SK-N-SH treated with all-trans-retinoic acid at 6 μM for 48 hours (cell line): ENCODE measurements around the gene OTOF.

ENCODE experiments used
- ATAC-seq: fragments of 200-7000 bp; cut with Tn5 transposase; 3 replicates; pipeline ENCODE4 v1.9.1; 2020; ENCODE audit warnings: mild to moderate bottlenecking, moderate library complexity
- ARNTL ChIP-seq: fragments of 450-650 bp; formaldehyde crosslinking; IDR thresholded peaks from 2 replicates; pipeline ENCODE4 v1.5.0; 2020; ENCODE audit warnings: low read depth, mild to moderate bottlenecking, moderate library complexity, borderline replicate concordance
- BACH2 ChIP-seq: fragments of 250-450 bp; sonication (Bioruptor Pico); IDR thresholded peaks from 2 replicates; pipeline ENCODE4 v1.9.0; 2021; ENCODE audit warnings: mild to moderate bottlenecking, borderline replicate concordance
- CSDC2 ChIP-seq: fragments of 250-450 bp; sonication (Bioruptor Pico); IDR thresholded peaks from 2 replicates; pipeline ENCODE4 v1.5.0; 2020; ENCODE audit warnings: mild to moderate bottlenecking, moderate library complexity
- ESRRG ChIP-seq: fragments of 250-450 bp; sonication (Bioruptor Pico); IDR thresholded peaks from 2 replicates; pipeline ENCODE4 v1.6.1; 2021; ENCODE audit warnings: mild to moderate bottlenecking
- ISL1 ChIP-seq: fragments of 250-450 bp; sonication (Bioruptor Pico); IDR thresholded peaks from 2 replicates; pipeline ENCODE4 v2.1.2; 2022; ENCODE audit warnings: mild to moderate bottlenecking, moderate library complexity
- OSR1 ChIP-seq: fragments of 250-450 bp; sonication (Bioruptor Pico); IDR thresholded peaks from 2 replicates; pipeline ENCODE4 v1.8.0; 2022; ENCODE audit warnings: moderate library complexity, mild to moderate bottlenecking, inconsistent platforms
- PATZ1 ChIP-seq: fragments of 250-450 bp; sonication (Bioruptor Pico); IDR thresholded peaks from 2 replicates; pipeline ENCODE4 v1.8.0; 2020; ENCODE audit warnings: mild to moderate bottlenecking, moderate library complexity, borderline replicate concordance
- PPARA ChIP-seq: fragments of 250-450 bp; sonication (Bioruptor Pico); IDR thresholded peaks from 2 replicates; pipeline ENCODE4 v1.5.0; 2020; ENCODE audit warnings: mild to moderate bottlenecking, borderline replicate concordance
- RARB ChIP-seq: fragments of 250-450 bp; sonication (Bioruptor Pico); IDR thresholded peaks from 2 replicates; pipeline ENCODE4 v1.8.0; 2021; ENCODE audit warnings: mild to moderate bottlenecking, moderate library complexity
- SNAI2 ChIP-seq: fragments of 250-450 bp; sonication (Bioruptor Pico); IDR thresholded peaks from 2 replicates; pipeline ENCODE4 v1.5.0; 2020; ENCODE audit warnings: mild to moderate bottlenecking, moderate library complexity
- ZC3H10 ChIP-seq: fragments of 250-450 bp; sonication (Bioruptor Pico); IDR thresholded peaks from 2 replicates; pipeline ENCODE4 v1.5.1; 2021; ENCODE audit warnings: mild to moderate bottlenecking, moderate library complexity
- ZFP30 ChIP-seq: fragments of 450-650 bp; formaldehyde crosslinking; IDR thresholded peaks from 2 replicates; pipeline ENCODE4 v1.5.0; 2022; ENCODE audit warnings: mild to moderate bottlenecking, moderate library complexity
- ZNF565 ChIP-seq: fragments of 450-650 bp; formaldehyde crosslinking; conservative IDR thresholded peaks from 2 replicates; pipeline ENCODE4 v1.5.0; 2020; ENCODE audit warnings: low read depth, mild to moderate bottlenecking, moderate library complexity
- ZNF70 ChIP-seq: fragments of 450-650 bp; formaldehyde crosslinking; IDR thresholded peaks from 2 replicates; pipeline ENCODE4 v1.5.0; 2020; ENCODE audit warnings: mild to moderate bottlenecking, moderate library complexity
- TF ChIP-seq, protein P1 (sequence below): fragments of 250-450 bp; sonication (Bioruptor Pico); IDR thresholded peaks from 2 replicates; pipeline ENCODE4 v1.5.0; 2020; ENCODE audit warnings: mild to moderate bottlenecking, moderate library complexity
- TF ChIP-seq, protein P2 (sequence below): fragments of 250-450 bp; sonication (Bioruptor Pico); IDR thresholded peaks from 2 replicates; pipeline ENCODE4 v1.5.1; 2020; ENCODE audit warnings: low read depth, mild to moderate bottlenecking, moderate library complexity
- TF ChIP-seq, protein P3 (sequence below): fragments of 250-450 bp; sonication (Bioruptor Pico); IDR thresholded peaks from 2 replicates; pipeline ENCODE4 v1.5.1; 2021; ENCODE audit warnings: mild to moderate bottlenecking, moderate library complexity

OTOF gene

DNA sequence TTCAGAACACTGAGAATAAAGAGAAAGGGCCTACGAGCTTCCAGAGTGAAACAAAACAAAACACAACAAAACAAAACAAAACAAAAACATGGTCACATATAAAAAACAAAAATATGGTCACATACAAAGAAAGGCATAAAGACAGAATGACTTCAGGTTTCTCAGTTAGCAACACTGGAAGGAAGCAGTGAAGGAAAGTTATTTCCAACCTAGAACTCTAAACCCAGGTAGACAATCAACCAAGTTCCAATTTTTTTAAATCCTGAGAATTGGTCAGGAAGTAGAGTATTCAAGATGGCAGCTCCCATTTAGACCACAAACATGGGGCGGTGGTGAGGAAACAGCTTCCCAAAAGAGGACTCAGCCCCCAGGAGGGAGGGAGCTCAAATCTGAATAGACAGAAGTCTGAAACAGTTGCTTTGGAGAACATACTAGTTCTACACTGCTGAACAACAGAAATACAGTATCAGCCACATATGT, 67.1 kb downstream of the OTOF start:
- TF ChIP-seq BACH2 (CRISPR knock-in tag) = no peak
- TF ChIP-seq, protein P1, sequence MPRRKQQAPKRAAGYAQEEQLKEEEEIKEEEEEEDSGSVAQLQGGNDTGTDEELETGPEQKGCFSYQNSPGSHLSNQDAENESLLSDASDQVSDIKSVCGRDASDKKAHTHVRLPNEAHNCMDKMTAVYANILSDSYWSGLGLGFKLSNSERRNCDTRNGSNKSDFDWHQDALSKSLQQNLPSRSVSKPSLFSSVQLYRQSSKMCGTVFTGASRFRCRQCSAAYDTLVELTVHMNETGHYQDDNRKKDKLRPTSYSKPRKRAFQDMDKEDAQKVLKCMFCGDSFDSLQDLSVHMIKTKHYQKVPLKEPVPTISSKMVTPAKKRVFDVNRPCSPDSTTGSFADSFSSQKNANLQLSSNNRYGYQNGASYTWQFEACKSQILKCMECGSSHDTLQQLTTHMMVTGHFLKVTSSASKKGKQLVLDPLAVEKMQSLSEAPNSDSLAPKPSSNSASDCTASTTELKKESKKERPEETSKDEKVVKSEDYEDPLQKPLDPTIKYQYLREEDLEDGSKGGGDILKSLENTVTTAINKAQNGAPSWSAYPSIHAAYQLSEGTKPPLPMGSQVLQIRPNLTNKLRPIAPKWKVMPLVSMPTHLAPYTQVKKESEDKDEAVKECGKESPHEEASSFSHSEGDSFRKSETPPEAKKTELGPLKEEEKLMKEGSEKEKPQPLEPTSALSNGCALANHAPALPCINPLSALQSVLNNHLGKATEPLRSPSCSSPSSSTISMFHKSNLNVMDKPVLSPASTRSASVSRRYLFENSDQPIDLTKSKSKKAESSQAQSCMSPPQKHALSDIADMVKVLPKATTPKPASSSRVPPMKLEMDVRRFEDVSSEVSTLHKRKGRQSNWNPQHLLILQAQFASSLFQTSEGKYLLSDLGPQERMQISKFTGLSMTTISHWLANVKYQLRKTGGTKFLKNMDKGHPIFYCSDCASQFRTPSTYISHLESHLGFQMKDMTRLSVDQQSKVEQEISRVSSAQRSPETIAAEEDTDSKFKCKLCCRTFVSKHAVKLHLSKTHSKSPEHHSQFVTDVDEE = no peak
- TF ChIP-seq PPARA (CRISPR knock-in tag) = no peak
- TF ChIP-seq CSDC2 = no peak
- TF ChIP-seq ESRRG (CRISPR knock-in tag) = no peak
- TF ChIP-seq RARB (CRISPR knock-in tag) = no peak
- no peak for TF ChIP-seq ARNTL (CRISPR knock-in tag)
- TF ChIP-seq PATZ1 (CRISPR knock-in tag) = no peak
- no peak for TF ChIP-seq ISL1 (CRISPR knock-in tag)
- TF ChIP-seq ZC3H10 = no peak
- no peak for TF ChIP-seq ZNF70
- TF ChIP-seq ZFP30 (CRISPR knock-in tag) = no peak
- TF ChIP-seq, protein P2, sequence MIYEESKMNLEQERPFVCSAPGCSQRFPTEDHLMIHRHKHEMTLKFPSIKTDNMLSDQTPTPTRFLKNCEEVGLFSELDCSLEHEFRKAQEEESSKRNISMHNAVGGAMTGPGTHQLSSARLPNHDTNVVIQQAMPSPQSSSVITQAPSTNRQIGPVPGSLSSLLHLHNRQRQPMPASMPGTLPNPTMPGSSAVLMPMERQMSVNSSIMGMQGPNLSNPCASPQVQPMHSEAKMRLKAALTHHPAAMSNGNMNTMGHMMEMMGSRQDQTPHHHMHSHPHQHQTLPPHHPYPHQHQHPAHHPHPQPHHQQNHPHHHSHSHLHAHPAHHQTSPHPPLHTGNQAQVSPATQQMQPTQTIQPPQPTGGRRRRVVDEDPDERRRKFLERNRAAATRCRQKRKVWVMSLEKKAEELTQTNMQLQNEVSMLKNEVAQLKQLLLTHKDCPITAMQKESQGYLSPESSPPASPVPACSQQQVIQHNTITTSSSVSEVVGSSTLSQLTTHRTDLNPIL (CRISPR knock-in tag) = no peak
- TF ChIP-seq ZNF565 = no peak
- TF ChIP-seq, protein P3, sequence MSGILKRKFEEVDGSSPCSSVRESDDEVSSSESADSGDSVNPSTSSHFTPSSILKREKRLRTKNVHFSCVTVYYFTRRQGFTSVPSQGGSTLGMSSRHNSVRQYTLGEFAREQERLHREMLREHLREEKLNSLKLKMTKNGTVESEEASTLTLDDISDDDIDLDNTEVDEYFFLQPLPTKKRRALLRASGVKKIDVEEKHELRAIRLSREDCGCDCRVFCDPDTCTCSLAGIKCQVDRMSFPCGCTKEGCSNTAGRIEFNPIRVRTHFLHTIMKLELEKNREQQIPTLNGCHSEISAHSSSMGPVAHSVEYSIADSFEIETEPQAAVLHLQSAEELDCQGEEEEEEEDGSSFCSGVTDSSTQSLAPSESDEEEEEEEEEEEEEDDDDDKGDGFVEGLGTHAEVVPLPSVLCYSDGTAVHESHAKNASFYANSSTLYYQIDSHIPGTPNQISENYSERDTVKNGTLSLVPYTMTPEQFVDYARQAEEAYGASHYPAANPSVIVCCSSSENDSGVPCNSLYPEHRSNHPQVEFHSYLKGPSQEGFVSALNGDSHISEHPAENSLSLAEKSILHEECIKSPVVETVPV = no peak
- no peak for TF ChIP-seq OSR1
- no peak for TF ChIP-seq SNAI2 (CRISPR knock-in tag)
- no peak for ATAC-seq

GRCh38 chr2:26409785-26410184, 68.1 kb downstream of the OTOF start:
- ATAC-seq = no peak
- TF ChIP-seq ZNF70 (no peak), BACH2 (CRISPR knock-in tag) (no peak), OSR1 (no peak), ARNTL (CRISPR knock-in tag) (no peak)
- TF ChIP-seq, protein P3 = no peak
- TF ChIP-seq, all 23 proteins: peak for 0

- TF ChIP-seq, protein P3 = no peak
- TF ChIP-seq, protein P2 (CRISPR knock-in tag) = no peak
- no peak for TF ChIP-seq BACH2 (CRISPR knock-in tag)
- TF ChIP-seq, all 23 proteins: peak for 0
- ATAC-seq = no peak
These were observed 70.4 kb downstream of the OTOF start for GRCh38 chr2:26407526-26407925.
